SU-DHL-6 (cell line): ENCODE measurements around the gene EFEMP1.

ENCODE experiments used
- H2AFZ ChIP-seq: fragments of 200-600 bp; sonication (generic); 2 replicates; pipeline ENCODE4 v1.6.1; 2014; ENCODE audit warnings: low read depth, mild to moderate bottlenecking, moderate library complexity, mixed read lengths, antibody characterized with exemption, low read length; ENCODE audit not compliant: severe bottlenecking
- H3F3A ChIP-seq: fragments of 200-600 bp; shearing (Covaris generic); 2 replicates; pipeline ENCODE4 v1.6.0; 2016; ENCODE audit warnings: antibody characterized with exemption, mild to moderate bottlenecking; ENCODE audit not compliant: insufficient read depth
- H3K27ac ChIP-seq: fragments of 200-600 bp; sonication (generic); 2 replicates; pipeline ENCODE4 v1.5.1; 2016; ENCODE audit warnings: low read depth, mild to moderate bottlenecking, low read length, moderate library complexity, mixed read lengths
- H3K27me3 ChIP-seq: fragments of 200-600 bp; sonication (generic), shearing (Covaris generic); 2 replicates; pipeline ENCODE4 v1.6.0; 2014; ENCODE audit warnings: mild to moderate bottlenecking, low read length
- H3K36me3 ChIP-seq: fragments of 200-600 bp; sonication (generic); 2 replicates; pipeline ENCODE4 v1.6.1; 2014; ENCODE audit warnings: mild to moderate bottlenecking, low read length, mixed read lengths
- H3K4me2 ChIP-seq: fragments of 300-600, 200-600 bp; shearing (Covaris generic), sonication (generic); 2 replicates; pipeline ENCODE4 v1.6.0; 2014; ENCODE audit warnings: low read length, low read depth, mild to moderate bottlenecking; ENCODE audit not compliant: poor library complexity, severe bottlenecking
- H3K4me3 ChIP-seq: fragments of 200-600 bp; sonication (generic); 2 replicates; pipeline ENCODE4 v1.5.1; 2014; ENCODE audit warnings: antibody characterized with exemption, low read length, mild to moderate bottlenecking, mixed read lengths; ENCODE audit not compliant: insufficient read depth, poor library complexity, severe bottlenecking
- H3K79me2 ChIP-seq: fragments of 200-600 bp; sonication (generic); 2 replicates; pipeline ENCODE4 v1.6.1; 2014; ENCODE audit warnings: mild to moderate bottlenecking, low read length, moderate library complexity; ENCODE audit not compliant: insufficient read depth
- H3K9ac ChIP-seq: fragments of 200-600 bp; sonication (generic); 2 replicates; pipeline ENCODE4 v1.7.0; 2014; ENCODE audit warnings: mild to moderate bottlenecking, low read length
- H3K9me2 ChIP-seq: fragments of 200-600 bp; sonication (generic); replicated peaks from 2 replicates; pipeline ENCODE4 v1.6.1; 2014; ENCODE audit warnings: low read length; ENCODE audit not compliant: insufficient read depth
- H3K9me3 ChIP-seq: fragments of 200-600 bp; sonication (generic); 2 replicates; pipeline ENCODE4 v1.6.1; 2014; ENCODE audit warnings: low read length, mixed read lengths; ENCODE audit not compliant: insufficient read depth
- H4K20me1 ChIP-seq: fragments of 200-600 bp; sonication (generic); 2 replicates; pipeline ENCODE4 v1.6.1; 2014; ENCODE audit warnings: low read depth, mild to moderate bottlenecking, antibody characterized with exemption, low read length, moderate library complexity, mixed read lengths
- EZH2phosphoT487 ChIP-seq: fragments of 200-600 bp; sonication (generic), shearing (Covaris generic); conservative IDR thresholded peaks from 2 replicates; pipeline ENCODE4 v1.6.1; 2018; ENCODE audit warnings: mild to moderate bottlenecking, antibody characterized with exemption, low read length, moderate library complexity, mixed read lengths
- TF ChIP-seq, protein P1 (sequence below): fragments of 200-600 bp; sonication (generic); IDR thresholded peaks from one replicate; pipeline ENCODE4 v1.5.1; 2017; ENCODE audit warnings: antibody characterized with exemption, mild to moderate bottlenecking, low read length, moderate library complexity; ENCODE audit not compliant: insufficient read depth, poor library complexity, severe bottlenecking

Gene EFEMP1

DNA sequence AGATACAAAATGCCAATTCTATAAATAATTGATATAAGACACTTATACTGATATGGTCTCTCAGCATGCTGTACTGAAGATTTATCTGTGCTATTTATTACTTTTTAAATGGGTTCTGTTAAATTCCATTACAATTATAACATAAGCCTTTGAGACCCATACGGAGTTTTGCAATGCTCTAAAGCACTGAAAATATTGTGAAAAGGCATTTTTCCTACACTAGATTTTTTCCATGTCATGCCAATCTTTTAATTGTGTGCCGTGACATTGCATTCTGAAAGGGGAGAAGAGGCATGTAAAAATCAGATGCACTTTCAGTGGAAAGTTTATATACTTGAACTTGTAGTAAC is 46.5 kb downstream of the EFEMP1 start:
- Histone ChIP-seq H2AFZ (no peak overlapping the region), H3K4me2 (no peak overlapping the region), H3K36me3 (no peaks in the 10 kb centered on the region), H4K20me1 (no peaks in the 10 kb centered on the region), H3K9me2 (no peaks in the 10 kb centered on the region), H3K27me3 (no peaks in the 10 kb centered on the region), H3K27ac (no peak overlapping the region), H3K9me3 (no peaks in the 10 kb centered on the region), H3K9ac (no peak overlapping the region), H3K4me3 (no peak overlapping the region), H3F3A (no peaks in the 10 kb centered on the region), H3K79me2 (no peaks in the 10 kb centered on the region)
- no peak for TF ChIP-seq EZH2phosphoT487
- TF ChIP-seq, protein P1, sequence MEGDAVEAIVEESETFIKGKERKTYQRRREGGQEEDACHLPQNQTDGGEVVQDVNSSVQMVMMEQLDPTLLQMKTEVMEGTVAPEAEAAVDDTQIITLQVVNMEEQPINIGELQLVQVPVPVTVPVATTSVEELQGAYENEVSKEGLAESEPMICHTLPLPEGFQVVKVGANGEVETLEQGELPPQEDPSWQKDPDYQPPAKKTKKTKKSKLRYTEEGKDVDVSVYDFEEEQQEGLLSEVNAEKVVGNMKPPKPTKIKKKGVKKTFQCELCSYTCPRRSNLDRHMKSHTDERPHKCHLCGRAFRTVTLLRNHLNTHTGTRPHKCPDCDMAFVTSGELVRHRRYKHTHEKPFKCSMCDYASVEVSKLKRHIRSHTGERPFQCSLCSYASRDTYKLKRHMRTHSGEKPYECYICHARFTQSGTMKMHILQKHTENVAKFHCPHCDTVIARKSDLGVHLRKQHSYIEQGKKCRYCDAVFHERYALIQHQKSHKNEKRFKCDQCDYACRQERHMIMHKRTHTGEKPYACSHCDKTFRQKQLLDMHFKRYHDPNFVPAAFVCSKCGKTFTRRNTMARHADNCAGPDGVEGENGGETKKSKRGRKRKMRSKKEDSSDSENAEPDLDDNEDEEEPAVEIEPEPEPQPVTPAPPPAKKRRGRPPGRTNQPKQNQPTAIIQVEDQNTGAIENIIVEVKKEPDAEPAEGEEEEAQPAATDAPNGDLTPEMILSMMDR = no peak

DNA sequence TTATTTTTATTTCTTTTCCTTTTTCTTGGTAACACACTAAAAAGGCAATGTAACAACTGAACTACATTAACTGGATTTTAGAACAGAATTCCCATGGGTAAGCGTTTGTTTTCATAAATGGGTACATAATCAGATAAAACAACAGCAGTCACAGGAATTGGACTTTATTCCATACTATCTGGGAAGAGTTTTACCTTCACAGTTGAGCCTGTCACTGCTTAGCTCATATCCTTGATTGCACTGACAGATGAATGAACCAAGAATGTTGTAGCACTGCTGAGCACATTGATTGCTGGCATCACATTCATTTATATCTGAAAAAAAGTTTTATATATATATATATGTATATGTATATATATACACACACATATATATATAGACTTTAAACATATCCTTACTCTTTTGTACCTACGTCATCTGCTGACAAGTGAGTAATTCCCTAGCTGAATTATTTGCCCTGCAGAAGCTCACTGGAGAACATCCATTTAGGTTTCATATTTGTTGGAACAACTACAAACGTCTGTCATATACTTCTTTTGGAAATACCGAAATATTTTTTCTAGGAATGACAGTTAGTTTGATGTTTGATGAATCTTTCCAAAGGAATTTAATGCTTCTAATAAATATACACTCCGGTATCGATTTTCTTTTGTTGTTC is 47.0 kb downstream of the EFEMP1 start:
- Histone ChIP-seq H3F3A (no peaks in the 10 kb centered on the region), H3K36me3 (no peaks in the 10 kb centered on the region), H4K20me1 (no peaks in the 10 kb centered on the region), H3K9ac (no peak overlapping the region), H3K9me2 (no peaks in the 10 kb centered on the region), H3K27ac (no peak overlapping the region), H3K4me2 (no peak overlapping the region), H3K9me3 (no peaks in the 10 kb centered on the region), H2AFZ (no peak overlapping the region), H3K79me2 (no peaks in the 10 kb centered on the region), H3K4me3 (no peak overlapping the region), H3K27me3 (no peaks in the 10 kb centered on the region)
- TF ChIP-seq EZH2phosphoT487 = no peak
- TF ChIP-seq, protein P1 = no peak

DNA sequence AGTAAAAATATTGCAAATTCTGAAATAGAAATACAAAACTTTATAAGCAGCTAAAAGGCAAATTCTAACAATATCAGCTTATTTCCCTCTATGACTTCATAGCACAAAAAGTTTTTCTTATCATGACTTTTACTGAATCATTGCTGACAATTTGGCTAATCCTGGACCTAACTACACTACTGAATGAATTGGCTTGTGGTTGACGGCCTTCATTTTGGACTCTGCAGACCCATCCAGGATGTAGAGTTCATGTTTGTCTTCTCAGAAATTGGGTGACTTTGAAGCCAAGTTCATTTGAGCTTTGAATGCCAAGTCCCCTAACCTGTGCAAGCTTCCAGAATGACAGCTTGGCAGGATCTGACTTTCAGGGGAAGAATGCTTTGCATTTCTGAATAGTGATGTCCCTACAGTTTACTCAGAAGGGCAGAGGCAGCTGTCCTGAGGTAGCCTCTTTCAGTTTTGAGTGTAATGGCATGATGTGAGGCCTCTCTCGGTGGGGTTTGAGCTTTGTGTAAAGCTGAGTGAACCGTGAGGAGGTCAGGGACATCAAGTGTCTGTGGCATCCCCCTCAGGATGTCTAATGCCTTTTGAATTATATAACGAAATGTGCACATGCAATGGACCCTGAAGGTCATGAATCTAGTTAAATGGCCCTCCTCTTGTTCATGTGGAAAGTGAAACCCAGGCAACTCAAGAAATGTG is 48.0 kb downstream of the EFEMP1 start:
- Histone ChIP-seq H3K36me3 (no peaks in the 10 kb centered on the region), H3K27me3 (no peaks in the 10 kb centered on the region), H3K9ac (no peak overlapping the region), H3K9me3 (no peaks in the 10 kb centered on the region), H2AFZ (no peak overlapping the region), H3K9me2 (no peaks in the 10 kb centered on the region), H3F3A (no peaks in the 10 kb centered on the region), H4K20me1 (no peaks in the 10 kb centered on the region), H3K27ac (no peak overlapping the region), H3K4me3 (no peak overlapping the region), H3K4me2 (no peak overlapping the region), H3K79me2 (no peaks in the 10 kb centered on the region)
- TF ChIP-seq EZH2phosphoT487 = no peak
- TF ChIP-seq, protein P1 = no peak
